OCI-M1 (cell line): ENCODE data around the gene IGSF22.
A peak's percentile ranks its signal among the peaks of the same experiment; 100 is the strongest.

Experiments used
- DNase-seq: peaks from one replicate; lab custom pipeline; 2025; lab: John Stamatoyannopoulos, UW

The IGSF22 gene

GRCh38 chr11:18713646-18714442 lies 12.1 kb downstream of the IGSF22 start:
- no peak for DNase-seq

- DNase-seq, result no peak
Measured at GRCh38 chr11:18710545-18710944, 15.4 kb downstream of the IGSF22 start.

GRCh38 chr11:18709414-18709813 lies 16.6 kb downstream of the IGSF22 start:
- no peak for DNase-seq

- no peak for DNase-seq
Measured at GRCh38 chr11:18707811-18708340, 18.1 kb downstream of the IGSF22 start.

- DNase-seq, result no peak
Measured at GRCh38 chr11:18706330-18707243, 19.4 kb downstream of the IGSF22 start.

GRCh38 chr11:18705651-18706281 lies 20.2 kb downstream of the IGSF22 start:
- DNase-seq, result no peak

GRCh38 chr11:18704698-18705097 lies 21.3 kb downstream of the IGSF22 start:
- DNase-seq, result no peak

- DNase-seq, result no peak
Measured at GRCh38 chr11:18704045-18704645, 21.8 kb downstream of the IGSF22 start.

- no peak for DNase-seq
Measured at GRCh38 chr11:18703001-18703763, 22.8 kb downstream of the IGSF22 start.

- DNase-seq, result no peak
Measured at GRCh38 chr11:18701614-18702216, 24.3 kb downstream of the IGSF22 start.

- DNase-seq, result no peak
Measured at GRCh38 chr11:18700872-18701271, 25.1 kb downstream of the IGSF22 start.

GRCh38 chr11:18700375-18700774 lies 25.6 kb downstream of the IGSF22 start:
- no peak for DNase-seq

GRCh38 chr11:18699848-18700261 lies 26.1 kb downstream of the IGSF22 start:
- peak; percentile 28 for DNase-seq

GRCh38 chr11:18699269-18699596 lies 26.8 kb downstream of the IGSF22 start:
- DNase-seq, result no peak

- DNase-seq, result peak; percentile 89
Measured at GRCh38 chr11:18698341-18699268, 27.4 kb downstream of the IGSF22 start, which contains the start of gene TMEM86A. Gene TMEM86A, plus strand, starts transcription at chr11:18698779. Its CDS starts 108 bp downstream, at chr11:18698887.

GRCh38 chr11:18697576-18697975 lies 28.4 kb downstream of the IGSF22 start:
- no peak for DNase-seq

- no peak for DNase-seq
Measured at GRCh38 chr11:18696638-18697225, 29.3 kb downstream of the IGSF22 start.

- peak; percentile 76 for DNase-seq
Measured at GRCh38 chr11:18692941-18693760, 32.8 kb downstream of the IGSF22 start.
